GM18502 (cell line): ENCODE measurements around the gene HIVEP3.

ENCODE experiments used
- ATAC-seq: cut with Tn5 transposase; IDR thresholded peaks from one replicate; pipeline ENCODE4 v1.9.1; 2021; ENCODE audit warnings: mild to moderate bottlenecking; ENCODE audit not compliant: unreplicated experiment, poor library complexity

Gene HIVEP3

DNA sequence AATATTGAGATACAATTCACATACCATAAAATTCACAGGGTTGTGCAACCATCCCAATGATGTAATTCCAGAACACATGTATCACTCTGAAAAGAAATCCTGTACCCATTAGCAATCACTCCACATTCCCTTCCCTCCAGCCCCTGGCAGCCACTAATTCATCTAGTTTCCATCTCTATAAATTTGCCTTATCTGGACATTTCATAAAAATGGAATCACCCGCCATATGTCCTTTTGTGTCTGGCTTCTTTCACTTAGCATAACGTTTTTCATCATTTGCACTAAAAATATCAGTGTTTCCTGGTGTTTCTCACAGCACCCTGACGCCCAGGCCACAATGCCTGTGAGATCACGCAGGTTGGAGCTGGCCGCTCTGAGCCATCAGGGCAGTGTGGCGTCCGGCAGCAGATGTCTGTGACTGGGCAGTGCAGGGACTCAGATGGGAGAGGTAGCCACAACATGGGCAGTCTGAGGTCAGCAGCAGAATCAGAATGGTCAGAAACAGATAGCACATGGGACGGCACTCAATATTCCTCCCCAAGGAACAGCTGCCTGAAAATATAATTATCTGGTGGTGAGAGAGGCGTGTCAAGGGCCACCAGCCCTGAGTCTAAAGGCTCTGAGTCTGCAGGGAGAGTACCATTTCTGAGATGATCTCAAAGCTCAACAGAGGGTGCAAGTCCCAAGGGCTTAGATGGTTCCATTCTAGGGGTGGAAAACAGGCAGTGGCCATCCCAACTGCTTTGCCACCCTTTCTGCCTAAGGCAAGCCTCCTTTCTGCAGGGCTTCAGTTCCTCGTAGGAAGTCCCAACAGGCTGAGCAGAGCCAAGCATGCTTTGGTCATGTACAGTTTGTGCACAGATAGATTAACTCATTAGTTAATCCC lies 304.8 kb downstream of the HIVEP3 start:
- ATAC-seq = no peak

DNA sequence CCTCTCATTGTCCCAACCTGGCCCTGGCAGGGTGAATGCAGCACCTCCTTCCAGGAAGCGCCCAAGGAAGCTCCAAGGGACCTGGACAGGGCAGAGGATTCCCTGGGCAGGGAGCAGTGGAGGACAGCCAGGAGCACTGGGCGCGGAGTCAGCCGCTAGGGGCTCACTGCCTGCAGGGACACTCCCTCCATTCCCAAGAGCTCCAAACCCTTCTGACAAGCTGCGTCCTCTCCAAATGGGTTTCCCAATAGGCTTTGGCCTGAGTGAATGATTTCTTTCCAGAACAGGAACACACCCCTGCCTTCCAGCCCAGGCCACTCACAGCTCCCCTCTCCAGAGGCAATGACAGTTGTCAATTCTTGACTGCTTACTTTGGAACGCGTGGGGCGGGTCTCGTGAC lies 305.8 kb downstream of the HIVEP3 start:
- no peak for ATAC-seq

DNA sequence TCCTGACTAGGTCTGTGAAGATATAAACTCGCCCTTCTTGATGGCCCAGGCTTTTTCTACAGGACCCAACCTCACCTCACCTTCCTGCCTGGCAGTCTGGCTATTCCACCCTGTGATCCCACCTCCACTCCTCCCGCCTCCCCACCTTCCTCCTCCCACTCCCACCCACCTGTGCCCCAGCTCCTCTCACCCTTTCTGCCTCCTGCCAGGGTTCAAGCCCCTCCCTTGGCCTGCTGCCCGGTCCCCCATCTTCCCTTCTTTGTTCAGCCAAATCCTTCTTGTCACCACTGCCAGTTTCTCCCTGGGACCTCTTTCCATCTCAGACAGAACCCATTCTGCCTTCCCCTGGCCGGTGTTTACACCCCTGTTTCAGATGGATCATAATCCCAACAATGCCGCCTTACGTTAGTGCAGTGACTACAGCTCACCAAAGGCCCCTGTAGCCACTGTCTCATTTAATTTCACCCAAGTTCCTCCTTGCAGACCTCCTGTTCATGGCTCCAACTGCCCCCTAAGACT lies 306.7 kb downstream of the HIVEP3 start:
- ATAC-seq = no peak

DNA sequence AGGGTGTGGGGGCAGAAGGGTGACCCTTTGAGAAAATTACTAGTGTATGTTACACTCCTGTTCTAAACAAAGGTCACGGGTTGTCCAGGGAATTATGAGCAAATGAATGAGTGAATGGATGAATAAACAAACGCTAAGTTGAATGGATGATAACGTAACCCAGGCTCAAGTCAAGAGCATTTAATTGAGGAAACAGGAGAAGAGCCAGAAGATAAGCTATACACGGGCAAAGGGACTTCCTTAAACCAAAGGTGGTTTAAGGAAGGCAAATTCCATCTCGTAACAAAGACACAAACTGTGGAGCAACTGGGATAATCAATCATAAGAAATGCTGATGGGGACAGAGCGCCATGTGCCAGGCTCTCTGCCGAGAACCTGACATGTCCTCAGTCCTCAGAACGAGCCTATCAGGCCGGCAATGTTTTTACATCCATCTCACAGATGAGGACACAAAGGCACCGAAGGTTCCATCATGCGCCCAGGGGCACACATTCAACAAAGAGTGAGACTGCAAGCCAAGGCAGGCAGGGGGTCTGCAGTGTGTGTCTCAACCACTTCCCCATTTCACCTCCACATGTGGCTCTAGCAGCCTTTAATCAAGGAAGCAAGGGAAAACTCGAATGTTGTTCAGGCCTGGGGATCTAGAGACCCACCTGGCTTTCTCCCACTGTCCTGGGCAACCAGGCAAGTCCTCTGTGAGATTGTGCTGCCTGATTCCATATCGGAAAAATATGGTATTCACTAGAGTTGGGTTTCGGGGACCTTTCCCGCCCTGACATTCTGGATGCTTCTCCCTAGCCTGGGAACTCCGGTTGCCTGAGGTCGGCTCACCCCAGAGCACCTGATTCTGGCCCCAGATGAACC lies 307.4 kb downstream of the HIVEP3 start:
- no peak for ATAC-seq

DNA sequence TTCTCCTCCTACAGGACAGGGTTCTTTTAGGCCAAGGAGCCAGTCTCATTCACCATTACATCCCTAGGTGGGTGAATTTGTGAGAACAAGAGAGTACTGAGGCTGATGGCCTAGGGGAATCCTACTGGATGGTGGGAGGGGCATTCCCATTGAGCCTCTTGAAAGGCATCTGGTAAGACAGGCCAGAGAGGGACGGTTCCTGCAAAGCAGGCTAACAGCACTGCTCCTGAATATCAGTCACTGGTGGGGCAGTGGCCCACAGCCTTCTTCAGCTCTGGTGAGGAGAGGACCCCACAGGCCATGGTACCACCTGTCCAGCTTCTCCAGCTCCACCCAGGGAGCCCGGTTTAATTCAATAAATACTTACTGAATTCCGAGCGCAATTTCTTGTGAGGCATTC lies 308.4 kb downstream of the HIVEP3 start:
- no peak for ATAC-seq

DNA sequence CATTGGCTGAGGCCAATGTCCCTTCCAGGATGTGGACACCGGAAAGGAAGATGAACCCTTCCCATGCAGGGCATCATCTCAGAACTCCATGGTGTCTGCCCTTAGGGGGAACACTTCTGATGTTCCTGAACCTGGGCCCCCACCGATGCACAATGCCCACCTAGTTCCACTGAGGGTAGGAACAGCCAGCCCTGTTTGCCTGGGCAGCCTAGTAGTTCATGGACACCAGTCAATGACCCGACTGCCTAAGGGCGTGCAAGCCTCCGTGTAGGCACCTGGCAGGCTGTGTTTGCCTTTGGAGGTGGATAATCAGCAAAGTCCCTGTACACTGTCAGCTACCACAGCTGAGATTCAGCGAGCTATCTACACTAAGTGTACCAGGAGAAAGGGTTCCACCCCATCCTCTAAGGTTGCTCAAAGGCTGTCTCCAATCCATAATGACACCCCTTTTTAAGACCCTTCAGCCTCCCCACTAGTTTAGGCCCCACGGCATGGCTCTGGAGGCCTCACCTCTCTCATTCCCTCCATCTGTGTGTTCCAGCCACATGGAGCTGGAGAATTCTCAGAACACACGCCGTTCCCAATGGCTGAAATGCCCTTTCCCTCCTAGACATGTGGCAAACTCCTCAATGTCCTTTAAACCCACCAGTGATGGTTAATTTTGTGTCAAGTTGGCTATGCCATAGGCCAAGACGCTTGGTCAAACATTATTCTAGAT lies 309.4 kb downstream of the HIVEP3 start:
- ATAC-seq = no peak

DNA sequence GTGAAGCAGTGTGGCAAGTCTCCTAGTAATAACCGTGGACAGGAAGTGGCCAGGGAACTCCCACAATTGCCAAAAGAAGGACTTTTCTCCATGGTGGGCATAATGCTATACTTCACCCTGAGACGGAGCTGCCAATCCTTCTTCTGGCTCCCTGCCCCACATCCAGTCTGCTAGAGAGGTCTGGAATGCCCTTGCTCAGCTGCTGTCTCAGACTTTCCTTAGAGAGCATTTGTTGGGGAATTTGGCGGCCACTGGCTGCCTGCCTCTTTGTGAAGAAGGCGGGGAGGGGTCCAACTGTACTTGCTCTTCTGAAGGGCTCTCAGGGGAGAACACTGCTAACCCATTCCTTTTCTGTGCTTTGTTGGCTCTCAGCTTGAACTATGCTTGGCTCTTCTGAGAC lies 310.5 kb downstream of the HIVEP3 start:
- ATAC-seq = no peak

DNA sequence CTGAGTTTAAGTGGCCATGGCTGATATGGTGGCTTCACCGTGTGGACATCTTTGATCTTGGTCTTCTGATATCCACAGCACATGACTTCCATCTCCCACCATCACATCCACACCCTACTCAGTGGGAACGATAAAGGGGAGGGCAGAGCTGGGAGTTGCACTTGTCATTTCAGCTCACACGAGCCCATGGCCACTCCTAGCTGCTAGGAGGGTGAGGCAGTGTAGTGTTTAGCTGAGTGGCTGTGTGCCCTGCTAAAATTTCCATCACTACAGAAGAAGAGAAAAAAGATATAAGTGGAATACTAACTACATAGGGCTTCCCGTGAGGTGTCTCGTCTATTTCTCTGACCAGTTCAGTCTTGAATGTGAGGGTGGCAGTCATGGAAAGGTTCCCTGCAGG lies 310.9 kb downstream of the HIVEP3 start:
- no peak for ATAC-seq

DNA sequence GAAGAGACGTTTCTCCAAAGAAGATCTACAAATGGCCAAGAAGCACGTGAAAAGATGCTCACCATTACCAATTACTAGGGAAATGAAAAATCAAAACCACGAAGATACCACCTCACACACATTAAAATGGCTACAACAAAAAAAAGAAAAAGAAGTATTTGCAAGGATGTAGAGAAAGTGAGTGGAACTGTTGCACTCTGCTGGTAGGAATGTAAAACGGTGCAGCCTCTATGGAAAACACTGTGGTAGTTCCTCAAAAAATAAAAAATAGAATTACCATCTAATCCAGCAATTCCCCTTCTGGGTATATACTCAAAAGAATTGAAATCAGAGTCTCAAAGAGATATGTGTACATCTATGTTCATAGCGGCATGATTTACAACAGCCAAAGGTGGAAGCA lies 318.8 kb downstream of the HIVEP3 start:
- no peak for ATAC-seq

DNA sequence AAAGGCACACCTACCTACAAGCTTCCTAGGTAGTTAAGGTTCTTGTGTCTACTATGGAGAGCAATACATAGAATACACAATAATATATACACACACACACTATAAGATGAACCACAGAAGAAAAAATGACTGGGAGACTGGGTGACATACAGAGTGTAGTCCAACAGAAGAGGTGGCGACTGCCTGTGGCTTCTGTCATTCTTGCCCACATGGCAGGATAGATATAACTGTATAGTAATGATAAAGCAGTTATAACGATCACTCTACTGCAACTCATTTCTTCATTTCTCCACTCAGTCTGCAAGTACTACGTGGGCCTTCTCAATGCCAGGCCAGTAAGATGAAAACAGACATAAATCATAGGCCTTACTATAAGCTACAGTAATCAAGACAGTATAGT lies 320.4 kb downstream of the HIVEP3 start:
- ATAC-seq = no peak

DNA sequence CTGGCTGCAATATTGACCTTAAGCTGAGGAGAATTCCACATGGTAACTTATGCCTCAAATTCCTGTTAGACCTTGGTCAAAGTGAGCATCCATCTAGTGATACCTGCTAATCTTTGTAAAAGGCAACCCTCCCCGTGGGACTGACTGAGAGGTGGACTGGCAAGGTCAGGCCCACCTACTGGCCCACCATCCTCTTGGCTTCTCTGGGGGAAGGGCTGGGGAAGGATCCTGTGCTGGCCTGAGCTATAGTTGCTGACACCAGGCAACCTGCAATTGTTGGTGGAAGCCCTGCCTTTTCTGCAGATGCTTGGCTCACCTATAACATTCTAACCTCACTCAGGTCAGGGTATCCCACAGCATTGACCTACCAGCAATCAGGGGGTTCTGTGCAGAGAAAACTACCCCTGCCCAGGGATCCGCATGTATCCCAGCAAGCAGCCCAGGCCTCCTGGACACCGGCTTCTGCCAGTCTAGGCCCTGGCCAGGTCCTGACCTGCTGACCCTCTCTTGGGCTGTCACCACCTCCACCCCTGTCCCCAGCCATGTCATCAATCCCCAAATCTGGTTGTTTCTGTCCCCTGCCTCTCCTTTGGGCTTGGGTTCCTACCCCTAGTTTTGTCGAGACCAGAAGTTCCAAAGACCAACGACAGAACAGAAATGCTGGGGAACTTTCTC lies 326.1 kb downstream of the HIVEP3 start:
- ATAC-seq = no peak

DNA sequence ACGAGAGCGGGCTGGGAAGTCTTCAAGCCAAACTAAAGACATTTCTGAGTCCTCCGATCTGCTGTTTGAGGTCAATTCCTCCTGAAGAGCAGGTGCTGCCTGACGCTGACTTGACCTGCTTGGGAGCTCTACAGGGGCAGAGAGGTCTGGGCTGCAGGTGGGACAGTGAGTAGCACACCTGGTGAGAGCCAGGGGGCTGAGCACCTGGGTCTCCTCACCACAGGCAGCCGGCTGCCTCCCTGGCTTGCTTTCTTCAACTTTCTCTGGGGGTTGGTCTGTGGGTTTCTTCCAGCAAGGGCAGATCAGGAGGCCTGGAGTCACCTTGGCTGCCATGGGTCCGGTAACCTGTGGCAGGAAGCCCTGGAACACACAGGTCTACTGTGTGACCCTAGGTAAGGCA lies 326.8 kb downstream of the HIVEP3 start:
- ATAC-seq = no peak

DNA sequence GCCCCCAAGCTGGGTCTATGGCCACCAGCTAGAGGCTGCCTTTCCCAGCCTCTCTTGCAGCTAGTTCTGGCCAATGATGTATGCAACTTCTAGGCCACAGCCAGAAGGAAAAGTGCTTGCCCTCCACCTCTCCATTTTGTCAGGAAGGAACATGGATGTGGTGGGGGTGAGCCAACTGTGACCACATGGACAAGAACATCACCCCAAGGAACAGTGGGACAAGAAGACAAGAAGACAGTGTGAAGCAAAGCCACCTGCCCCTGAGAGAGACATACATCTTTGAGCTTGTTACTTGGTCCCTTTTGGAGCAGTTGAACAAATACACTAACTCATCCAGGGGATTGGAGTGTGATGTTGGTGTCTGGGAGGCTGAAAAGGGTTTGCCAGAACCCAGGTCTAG lies 328.4 kb downstream of the HIVEP3 start:
- ATAC-seq = no peak

DNA sequence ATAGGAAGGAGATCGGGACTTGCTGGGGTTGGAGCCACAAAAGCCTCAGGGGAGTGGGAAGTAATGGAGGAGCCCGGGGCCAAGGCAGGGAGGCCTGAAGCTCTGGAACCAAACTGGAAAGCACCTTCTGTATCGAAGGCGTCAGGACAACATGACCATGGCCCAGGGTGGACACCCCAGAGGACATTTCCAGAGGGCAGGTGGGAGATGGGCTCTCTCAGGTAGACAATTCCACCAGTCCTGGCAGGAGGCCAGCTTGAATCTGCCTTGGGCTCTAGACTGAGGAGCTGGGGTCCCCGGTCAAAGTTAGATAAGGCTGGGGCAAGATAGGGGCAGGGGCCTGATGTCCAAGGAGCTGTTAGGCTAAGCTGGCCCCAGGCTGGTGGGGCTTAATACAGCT lies 329.3 kb downstream of the HIVEP3 start:
- ATAC-seq = no peak

DNA sequence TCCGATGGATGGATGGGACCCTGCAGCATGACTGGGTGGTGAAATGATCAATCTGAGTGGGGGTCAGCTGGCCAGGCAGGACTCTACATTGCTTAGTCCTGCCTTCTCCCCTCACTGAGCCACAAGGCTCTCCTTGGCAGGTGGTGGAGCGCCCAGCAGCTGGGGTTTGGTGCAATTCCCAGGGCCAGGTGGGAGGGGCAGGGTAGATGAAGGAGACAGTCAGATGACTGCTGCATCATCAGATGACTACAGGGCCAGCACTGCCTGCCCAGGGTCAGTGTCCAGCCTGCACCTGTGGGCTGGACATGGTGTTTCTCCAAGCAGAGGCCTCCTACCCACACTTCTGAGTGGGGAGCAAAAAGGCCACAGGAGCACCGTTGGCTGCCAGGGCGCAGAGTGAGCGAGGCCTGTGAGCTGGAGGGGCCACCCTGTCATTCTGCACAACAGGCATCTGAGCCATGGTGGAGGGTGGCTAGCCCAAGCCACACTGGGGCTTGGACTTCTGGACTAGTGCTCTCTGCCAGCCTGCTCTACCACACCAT lies 330.3 kb downstream of the HIVEP3 start:
- ATAC-seq = no peak

DNA sequence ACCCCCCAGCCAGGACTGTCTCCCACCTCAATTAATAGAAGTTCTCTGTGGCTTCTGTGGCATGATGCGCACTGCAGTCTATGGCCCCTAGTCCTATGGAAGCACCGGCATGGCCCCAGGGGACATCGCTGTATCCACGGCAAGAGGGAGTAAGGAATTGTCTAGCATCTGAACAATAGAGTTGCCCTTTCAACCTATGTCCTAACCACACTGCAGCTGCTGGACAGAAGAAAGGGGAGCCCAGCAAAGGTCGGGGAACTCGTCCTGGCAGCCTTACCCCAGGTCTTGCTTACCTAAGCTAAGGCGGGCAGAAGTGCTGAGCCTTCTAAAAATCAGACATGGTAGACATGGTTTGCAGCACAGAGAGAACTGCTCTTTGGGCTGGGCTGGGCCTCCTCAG lies 330.9 kb downstream of the HIVEP3 start:
- no peak for ATAC-seq

DNA sequence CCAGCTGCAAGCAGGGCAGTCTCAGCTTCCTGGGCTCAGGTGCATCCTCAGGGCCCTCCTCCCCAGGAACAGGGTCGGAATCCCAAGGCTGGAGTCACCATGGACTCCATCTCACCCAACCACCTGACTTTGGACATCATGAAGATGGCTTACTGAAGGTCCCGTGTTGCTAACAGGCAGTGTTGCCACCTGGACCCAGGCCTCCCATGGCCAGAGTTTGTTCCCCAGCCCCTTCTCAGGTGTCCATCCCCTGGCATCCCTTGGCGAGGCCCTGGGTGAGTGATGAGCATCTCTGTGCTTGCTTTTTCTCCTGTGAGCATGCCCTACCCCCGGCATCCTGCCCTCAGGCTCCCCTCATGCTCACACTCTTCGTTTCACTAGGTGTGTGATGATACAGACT lies 332.5 kb downstream of the HIVEP3 start:
- no peak for ATAC-seq

DNA sequence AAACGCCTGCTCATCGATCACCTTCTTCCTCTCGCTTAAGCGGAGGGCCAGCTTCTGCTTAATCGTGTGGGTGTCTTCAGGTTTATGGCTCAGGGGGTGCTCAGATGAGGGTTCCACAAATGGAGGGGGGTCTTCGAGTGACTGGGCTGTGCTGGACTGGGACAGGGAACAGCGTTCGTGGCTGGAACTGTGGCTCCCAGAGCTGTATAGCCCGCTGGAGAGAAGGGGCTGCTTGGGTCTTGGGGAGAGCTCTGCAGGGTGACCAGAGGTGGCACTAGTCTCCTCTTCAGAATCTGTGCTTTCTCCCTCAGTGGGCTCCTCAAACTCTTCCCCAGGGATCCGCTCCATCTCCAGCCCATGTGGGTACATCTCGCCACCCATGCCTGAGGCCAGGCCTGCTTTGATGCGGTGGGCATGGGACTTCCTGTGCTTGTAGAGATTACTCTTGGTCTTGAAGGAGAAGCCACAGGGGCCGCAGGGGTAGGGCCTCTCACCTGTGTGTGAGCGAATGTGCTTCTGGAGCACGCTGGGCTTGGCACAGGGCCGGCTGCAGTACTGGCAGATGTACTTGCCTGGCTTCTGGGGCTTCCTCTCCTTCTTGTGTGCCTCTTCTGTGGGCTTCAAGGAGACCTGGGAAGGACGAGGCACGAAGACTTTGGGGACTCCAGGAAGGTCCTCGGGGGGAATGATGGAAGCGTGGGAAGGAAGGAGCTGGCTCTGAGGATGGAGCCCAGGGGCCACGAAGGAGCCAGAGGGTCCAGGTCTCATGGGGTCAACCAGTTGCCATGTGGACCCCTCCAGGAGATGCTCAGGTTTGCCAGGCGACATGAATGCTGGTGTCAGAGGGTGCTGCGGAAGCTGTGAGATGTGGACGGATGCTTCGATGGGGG lies 334.8 kb downstream of the HIVEP3 start:
- no peak for ATAC-seq
